ENCODE data around the gene FXYD4.
"Not testable (repeated sequence)": the region's sequence is repeated elsewhere in the genome, so short reads cannot be mapped to it uniquely, and the experiment has no call there.

Gene FXYD4

GRCh38 chr10:43330049-43330823, 41.2 kb upstream of the FXYD4 start:
- not testable (repeated sequence) for H3K4me3 ChIP-seq (replicated peaks in 1 of 2; ENCODE audit: low read depth in 2 of 2, low read length in 2 of 2); DNase-seq (ENCODE audit: low read depth in 2 of 2)

GRCh38 chr10:43330824-43331127, 40.7 kb upstream of the FXYD4 start:
- H3K4me3 ChIP-seq (replicated peaks in 1 of 2; ENCODE audit: low read depth in 2 of 2, low read length in 2 of 2); DNase-seq (ENCODE audit: low read depth in 2 of 2): not testable (repeated sequence)

GRCh38 chr10:43333653-43334052, 37.8 kb upstream of the FXYD4 start:
- no peak for DNase-seq (ENCODE audit: low read depth in 2 of 2)
- TF ChIP-seq CTCF (IDR thresholded peaks at IDR 0.05; ENCODE audit: low read depth, low read length) = no peak
- H3K4me3 ChIP-seq (replicated peaks in 1 of 2; ENCODE audit: low read depth in 2 of 2, low read length in 2 of 2) = no peak overlapping the region

GRCh38 chr10:43336061-43336460, 35.4 kb upstream of the FXYD4 start:
- no peak overlapping the region for H3K4me3 ChIP-seq (replicated peaks in 1 of 2; ENCODE audit: low read depth in 2 of 2, low read length in 2 of 2)
- TF ChIP-seq CTCF (IDR thresholded peaks at IDR 0.05; ENCODE audit: low read depth, low read length) = no peak
- DNase-seq (ENCODE audit: low read depth in 2 of 2) = no peak

GRCh38 chr10:43336641-43337318, 34.7 kb upstream of the FXYD4 start:
- TF ChIP-seq CTCF (IDR thresholded peaks at IDR 0.05; ENCODE audit: low read depth, low read length) = no peak
- no peak for DNase-seq (ENCODE audit: low read depth in 2 of 2)
- H3K4me3 ChIP-seq (replicated peaks in 1 of 2; ENCODE audit: low read depth in 2 of 2, low read length in 2 of 2) = no peak overlapping the region

- not testable (repeated sequence) for DNase-seq (ENCODE audit: low read depth in 2 of 2); H3K4me3 ChIP-seq (replicated peaks in 1 of 2; ENCODE audit: low read depth in 2 of 2, low read length in 2 of 2)
Observed at GRCh38 chr10:43337536-43337935, 33.9 kb upstream of the FXYD4 start.

GRCh38 chr10:43338117-43338516, 33.3 kb upstream of the FXYD4 start:
- DNase-seq (ENCODE audit: low read depth in 2 of 2) = no peak
- TF ChIP-seq CTCF (IDR thresholded peaks at IDR 0.05; ENCODE audit: low read depth, low read length) = no peak
- no peak overlapping the region for H3K4me3 ChIP-seq (replicated peaks in 1 of 2; ENCODE audit: low read depth in 2 of 2, low read length in 2 of 2)

- no peak overlapping the region for H3K4me3 ChIP-seq (replicated peaks in 1 of 2; ENCODE audit: low read depth in 2 of 2, low read length in 2 of 2)
- DNase-seq (ENCODE audit: low read depth in 2 of 2) = no peak
- TF ChIP-seq CTCF (IDR thresholded peaks at IDR 0.05; ENCODE audit: low read depth, low read length) = no peak
Observed at GRCh38 chr10:43339136-43339535, 32.3 kb upstream of the FXYD4 start.
